ENCODE measurements around the gene FBRSL1.
A peak's percentile ranks its signal among the peaks of the same experiment; 100 is the strongest.

FBRSL1 gene

DNA sequence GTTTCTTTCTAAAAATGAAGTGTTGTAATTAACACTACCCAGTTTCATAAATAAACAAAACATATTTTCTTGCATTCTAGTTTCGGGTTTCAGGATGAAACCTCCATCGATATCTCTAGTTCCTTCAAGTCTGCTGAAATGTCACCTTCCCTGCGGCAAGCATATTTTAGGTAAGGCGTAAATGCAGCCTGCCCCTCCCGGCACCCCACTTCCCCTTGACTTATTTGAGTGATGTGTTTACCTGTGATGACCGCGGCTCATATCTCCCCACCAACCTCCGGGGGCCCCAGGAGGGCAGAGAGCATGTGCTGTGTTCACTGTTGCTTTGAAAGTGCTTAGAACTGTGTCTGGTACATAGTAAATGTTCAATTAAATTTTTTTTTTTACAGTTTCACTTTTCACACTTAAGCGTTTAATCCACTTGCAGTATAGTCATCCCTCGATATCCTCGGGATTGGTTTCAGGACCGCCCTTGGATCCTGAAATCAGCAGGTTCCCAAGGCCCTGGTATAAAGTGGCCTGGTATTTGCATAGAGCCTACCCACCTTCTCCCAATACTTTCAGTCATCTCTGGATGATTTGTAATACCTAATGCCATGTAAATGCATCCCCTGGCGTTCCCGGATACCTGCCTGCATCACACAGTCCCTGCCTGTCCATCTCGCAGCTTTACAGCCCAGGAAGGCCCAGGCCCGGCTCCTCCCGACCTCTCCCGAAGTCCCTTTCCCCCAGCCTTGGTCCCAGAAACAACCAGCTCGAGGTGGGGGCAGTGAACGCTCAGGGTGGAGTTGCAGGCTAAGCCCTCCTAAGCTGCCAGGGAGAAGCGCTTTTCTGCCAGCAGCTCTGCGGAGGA is 40.2 kb upstream of the FBRSL1 start:
- no peak for TF ChIP-seq JUND (IDR thresholded peaks at IDR 0.05; ENCODE audit: low read depth)
- in situ Hi-C loops (cut with HindIII; ENCODE audit: low pct_unique_long_range_greater_than_20kb, low sequenced_read_pairs), result no loop called here
- DNase-seq (ENCODE audit: low read depth in 1 of 2, low spot score in 1 of 2), result no peak

- DNase-seq (ENCODE audit: low read depth in 1 of 2, low spot score in 1 of 2), result no peak
- in situ Hi-C loops (cut with HindIII; ENCODE audit: low pct_unique_long_range_greater_than_20kb, low sequenced_read_pairs), result no loop called here
- no peak for TF ChIP-seq JUND (IDR thresholded peaks at IDR 0.05; ENCODE audit: low read depth)
Observed at GRCh38 chr12:132450418-132451171, 39.4 kb upstream of the FBRSL1 start.

DNA sequence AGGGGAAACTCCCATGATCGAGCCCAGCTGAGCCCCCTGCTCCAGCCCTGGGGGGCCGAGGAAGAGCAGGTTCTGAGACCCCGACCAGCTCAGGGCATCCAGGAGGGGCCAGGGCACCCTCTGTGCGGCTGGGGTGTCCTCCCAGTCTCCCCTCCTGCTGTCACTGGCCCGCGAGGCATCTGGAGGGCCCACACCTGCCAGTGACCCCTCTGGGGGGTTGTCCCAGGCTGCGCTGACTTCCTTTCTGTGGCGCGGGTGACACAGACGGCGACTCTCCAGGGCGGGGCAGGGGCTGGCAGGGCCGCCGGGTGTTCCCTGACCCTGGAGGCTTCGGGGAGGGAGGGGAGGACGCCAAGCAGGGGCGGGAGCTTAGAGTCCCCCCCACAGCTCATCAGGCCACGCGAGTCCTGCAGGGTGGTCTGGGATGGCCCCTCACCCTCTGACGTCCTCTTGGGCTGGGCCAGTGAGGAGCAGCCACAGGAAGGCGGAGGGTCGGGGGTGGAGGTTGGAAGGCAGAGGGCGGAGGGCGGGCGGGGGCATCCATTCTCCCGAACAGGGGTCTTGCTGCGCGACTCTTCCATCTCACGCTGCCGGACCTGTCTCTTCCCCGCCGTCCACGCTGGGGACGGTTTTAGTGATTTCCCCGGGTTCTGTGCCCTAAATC is 38.6 kb upstream of the FBRSL1 start:
- no peak for TF ChIP-seq JUND (IDR thresholded peaks at IDR 0.05; ENCODE audit: low read depth)
- in situ Hi-C loops (cut with HindIII; ENCODE audit: low pct_unique_long_range_greater_than_20kb, low sequenced_read_pairs), result no loop called here

GRCh38 chr12:132451836-132452195 is 38.1 kb upstream of the FBRSL1 start:
- in situ Hi-C loops (cut with HindIII; ENCODE audit: low pct_unique_long_range_greater_than_20kb, low sequenced_read_pairs), result no loop called here
- no peak for DNase-seq (ENCODE audit: low read depth in 1 of 2, low spot score in 1 of 2)
- no peak for TF ChIP-seq JUND (IDR thresholded peaks at IDR 0.05; ENCODE audit: low read depth)

More for the DNA sequence above, 38.6 kb upstream of the FBRSL1 start:
- no peak for DNase-seq (ENCODE audit: low read depth in 1 of 2, low spot score in 1 of 2)

DNA sequence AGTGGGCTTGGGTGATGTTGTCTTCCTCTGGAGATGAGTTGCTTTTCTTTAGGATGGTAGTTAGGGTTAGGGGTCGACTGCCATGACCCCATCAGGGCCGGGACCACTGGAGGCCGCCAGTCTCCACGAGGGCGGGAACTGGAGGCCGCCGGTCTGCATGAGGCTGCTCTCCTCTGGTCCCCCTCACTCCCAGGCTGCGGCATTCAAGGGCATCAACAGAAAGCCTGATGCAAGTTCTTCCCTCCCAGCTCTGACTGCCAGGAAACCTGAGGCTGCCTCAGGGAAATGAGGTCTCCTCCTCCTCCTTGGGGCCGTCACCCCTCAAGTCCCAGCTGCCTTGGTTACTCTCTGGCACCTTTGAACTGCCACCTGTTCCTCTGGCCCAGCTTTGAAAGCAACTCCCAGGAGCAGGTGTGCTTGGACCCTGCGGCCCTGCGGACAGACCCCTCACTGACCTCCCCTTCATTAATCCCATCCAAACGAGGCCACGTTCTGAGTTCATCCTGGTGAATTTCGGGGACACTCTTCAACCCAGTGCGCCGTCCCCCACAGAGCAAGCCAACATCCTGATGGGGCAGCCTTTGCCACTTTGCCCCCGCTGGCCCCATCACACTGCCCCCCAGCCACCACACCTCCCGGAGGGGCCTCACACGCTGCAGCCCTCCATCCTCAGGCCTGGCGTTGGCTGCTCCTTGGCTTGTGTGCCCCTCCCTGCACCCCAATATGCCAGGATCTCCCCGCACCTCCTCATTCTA is 37.2 kb upstream of the FBRSL1 start:
- in situ Hi-C loops (cut with HindIII; ENCODE audit: low pct_unique_long_range_greater_than_20kb, low sequenced_read_pairs), result no loop called here
- no peak for TF ChIP-seq JUND (IDR thresholded peaks at IDR 0.05; ENCODE audit: low read depth)
- no peak for DNase-seq (ENCODE audit: low read depth in 1 of 2, low spot score in 1 of 2)

GRCh38 chr12:132453361-132454192 is 36.4 kb upstream of the FBRSL1 start:
- TF ChIP-seq JUND (IDR thresholded peaks at IDR 0.05; ENCODE audit: low read depth), result no peak
- DNase-seq (ENCODE audit: low read depth in 1 of 2, low spot score in 1 of 2), result peak; percentile 93 to 94
- in situ Hi-C loops (cut with HindIII; ENCODE audit: low pct_unique_long_range_greater_than_20kb, low sequenced_read_pairs), result no loop called here

DNA sequence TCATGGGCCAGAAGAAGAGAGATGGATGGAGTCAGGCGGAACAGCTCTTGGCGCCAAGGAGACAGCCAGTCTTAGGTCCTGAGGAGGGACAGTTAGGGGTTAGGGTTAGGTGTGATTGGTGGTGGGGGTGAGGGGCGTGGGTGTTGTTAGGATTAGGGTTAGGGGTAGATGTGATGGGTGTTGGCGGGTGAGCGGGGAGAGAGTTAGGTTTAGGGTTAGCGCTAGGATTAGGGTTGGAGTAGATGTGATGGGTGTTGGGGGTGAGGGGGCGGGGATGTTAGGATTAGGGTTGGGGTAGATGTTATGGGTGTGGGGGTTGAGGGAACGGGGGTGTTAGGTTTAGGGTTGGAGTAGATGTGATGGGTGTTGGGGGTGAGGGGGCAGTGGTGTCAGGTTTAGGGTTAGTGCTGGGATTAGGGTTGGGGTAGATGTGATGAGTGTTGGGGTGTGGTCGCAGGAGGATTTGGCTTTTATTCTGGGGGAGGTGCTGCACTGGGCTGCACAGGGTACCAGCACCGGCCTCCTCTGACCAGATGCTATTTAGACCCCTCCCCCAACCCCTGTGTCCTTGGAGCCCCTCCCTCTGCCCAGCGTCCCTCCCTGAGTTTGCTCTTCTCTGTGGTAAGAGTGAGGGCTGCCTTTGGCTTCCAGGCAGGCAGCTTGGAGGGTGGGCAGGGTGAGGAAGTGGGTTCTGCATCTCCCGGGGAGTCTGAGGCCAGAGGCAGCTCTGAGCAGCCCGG is 35.6 kb upstream of the FBRSL1 start:
- TF ChIP-seq JUND (IDR thresholded peaks at IDR 0.05; ENCODE audit: low read depth), result no peak
- in situ Hi-C loops (cut with HindIII; ENCODE audit: low pct_unique_long_range_greater_than_20kb, low sequenced_read_pairs), result no loop called here

DNA sequence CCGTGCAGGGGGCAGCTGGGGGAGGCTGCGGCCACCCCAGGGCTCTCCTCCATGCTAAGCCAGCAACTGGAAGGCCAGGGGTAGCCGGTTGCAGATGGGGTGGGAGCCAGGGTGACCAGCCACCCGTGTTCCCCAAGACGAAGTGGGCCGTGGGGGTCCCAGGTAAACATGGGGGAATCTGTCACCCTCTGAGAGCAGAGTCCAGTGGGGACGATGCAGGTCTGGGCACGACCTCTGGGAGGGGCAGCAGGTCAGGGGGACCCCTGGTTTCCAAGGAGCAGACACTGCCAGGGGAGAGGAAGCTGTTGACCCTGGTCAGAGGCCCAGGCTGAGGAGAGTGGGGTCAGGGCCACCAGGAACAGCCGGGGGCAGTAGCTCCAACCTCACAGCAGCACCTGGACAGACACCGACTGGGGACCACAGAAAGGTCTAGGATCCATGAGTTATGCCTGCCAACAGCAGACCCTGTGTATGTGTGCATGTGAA is 35.0 kb upstream of the FBRSL1 start:
- DNase-seq (ENCODE audit: low read depth in 1 of 2, low spot score in 1 of 2), result no peak
- no peak for TF ChIP-seq JUND (IDR thresholded peaks at IDR 0.05; ENCODE audit: low read depth)
- in situ Hi-C loops (cut with HindIII; ENCODE audit: low pct_unique_long_range_greater_than_20kb, low sequenced_read_pairs), result no loop called here

More for the DNA sequence above, 35.6 kb upstream of the FBRSL1 start:
- DNase-seq (ENCODE audit: low read depth in 1 of 2, low spot score in 1 of 2), result no peak

GRCh38 chr12:132455565-132455964 is 34.4 kb upstream of the FBRSL1 start:
- in situ Hi-C loops (cut with HindIII; ENCODE audit: low pct_unique_long_range_greater_than_20kb, low sequenced_read_pairs), result no loop called here
- DNase-seq (ENCODE audit: low read depth in 1 of 2, low spot score in 1 of 2), result no peak
- TF ChIP-seq JUND (IDR thresholded peaks at IDR 0.05; ENCODE audit: low read depth), result no peak

GRCh38 chr12:132456186-132456943 is 33.6 kb upstream of the FBRSL1 start:
- DNase-seq (ENCODE audit: low read depth in 1 of 2, low spot score in 1 of 2), result no peak
- no peak for TF ChIP-seq JUND (IDR thresholded peaks at IDR 0.05; ENCODE audit: low read depth)
- in situ Hi-C loops (cut with HindIII; ENCODE audit: low pct_unique_long_range_greater_than_20kb, low sequenced_read_pairs), result no loop called here
